ENCODE results near the gene ELFN2. TPM values are rescaled to one million over a fixed set of nuclear protein-coding genes. Genes with fewer than 3 reads are reported as not detected.

The ELFN2 gene
- total and polyA plus RNA-seq, 2 of the 13 experiments (the other 11 are each of a cell fraction or from before 2014, with no cell fraction given): 0.01 TPM; not detected in 1

DNA sequence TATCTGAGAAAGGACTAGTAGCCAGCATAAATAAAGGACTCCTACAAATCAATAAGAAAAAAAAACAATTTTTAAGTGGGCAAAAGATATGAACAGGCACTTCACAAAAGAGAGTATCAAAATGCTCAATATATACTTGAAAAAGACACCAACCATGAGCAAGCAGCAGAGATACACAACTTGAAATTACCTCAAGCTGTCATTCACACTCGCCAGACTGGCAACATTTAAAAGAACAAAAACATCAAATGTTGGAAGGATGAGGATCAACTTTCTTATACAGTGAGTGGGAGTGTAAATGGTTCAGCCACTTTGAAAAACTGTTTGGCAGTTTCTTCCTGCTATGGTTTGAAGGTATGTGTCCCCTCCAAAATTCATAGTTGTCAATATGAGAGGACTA is 23.9 kb upstream of the ELFN2 start:
- intact Hi-C loops (cut with micrococcal nuclease; ENCODE audit: unreplicated experiment) (no loop called here), in situ Hi-C loops (cut with HindIII; ENCODE audit: extremely low pct_ligation_motif_present, low pct_unique_long_range_greater_than_20kb) (no loop called here)
- POLR2A ChIA-PET: no interaction called here
- no peak overlapping the region for H3K9ac ChIP-seq (ENCODE audit: insufficient read depth, low read depth, low read length)
- no peak overlapping the region for H3K4me3 ChIP-seq (replicated peaks in 1 of 3; ENCODE audit: insufficient read depth in 1 of 3, low read depth in 2 of 3, low read length in 3 of 3)
- H3K9me3 ChIP-seq (ENCODE audit: low read length): no peaks in the 10 kb centered on the region
- peaks cover 23% of the 10 kb centered on the region for H3K4me1 ChIP-seq (ENCODE audit: insufficient read depth, low read length)
- H3K36me3 ChIP-seq (replicated peaks in 1 of 2; ENCODE audit: control insufficient read depth in 1 of 2, insufficient read depth in 2 of 2, low read length in 2 of 2): no peaks in the 10 kb centered on the region
- ATAC-seq: no peak
- no peaks in the 10 kb centered on the region for H4K20me1 ChIP-seq (ENCODE audit: insufficient read depth, low read length)
- no TSS peak for BruUV-seq (replicated peaks)
- 0% methylated on average over 1 of the region's 1 CpG for WGBS (ENCODE audit: low lambda C conversion rate)
- H2AFZ ChIP-seq (ENCODE audit: low read length): no peak overlapping the region
- no peak overlapping the region for H3K4me2 ChIP-seq (ENCODE audit: low read depth, low read length)
- DNase-seq (ENCODE audit: low spot score): no peak
- H3K27ac ChIP-seq (ENCODE audit: extremely low read length, insufficient read depth, low read length): no peak overlapping the region
- no peak for TF ChIP-seq ELF1 (CRISPR knock-in tag; IDR thresholded peaks at IDR 0.05)
- TF ChIP-seq DNMT3B (CRISPR knock-in tag; conservative IDR thresholded peaks at IDR 0.05): no peak
- TF ChIP-seq, protein P1, sequence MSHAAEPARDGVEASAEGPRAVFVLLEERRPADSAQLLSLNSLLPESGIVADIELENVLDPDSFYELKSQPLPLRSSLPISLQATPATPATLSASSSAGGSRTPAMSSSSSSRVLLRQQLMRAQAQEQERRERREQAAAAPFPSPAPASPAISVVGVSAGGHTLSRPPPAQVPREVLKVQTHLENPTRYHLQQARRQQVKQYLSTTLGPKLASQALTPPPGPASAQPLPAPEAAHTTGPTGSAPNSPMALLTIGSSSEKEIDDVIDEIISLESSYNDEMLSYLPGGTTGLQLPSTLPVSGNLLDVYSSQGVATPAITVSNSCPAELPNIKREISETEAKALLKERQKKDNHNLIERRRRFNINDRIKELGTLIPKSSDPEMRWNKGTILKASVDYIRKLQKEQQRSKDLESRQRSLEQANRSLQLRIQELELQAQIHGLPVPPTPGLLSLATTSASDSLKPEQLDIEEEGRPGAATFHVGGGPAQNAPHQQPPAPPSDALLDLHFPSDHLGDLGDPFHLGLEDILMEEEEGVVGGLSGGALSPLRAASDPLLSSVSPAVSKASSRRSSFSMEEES (CRISPR knock-in tag; IDR thresholded peaks at IDR 0.05): no peak
- no peak for TF ChIP-seq ZNF430 (CRISPR knock-in tag; IDR thresholded peaks at IDR 0.05)
- TF ChIP-seq ATF7 (IDR thresholded peaks at IDR 0.05): no peak
- TF ChIP-seq ATF7 (CRISPR knock-in tag; IDR thresholded peaks at IDR 0.05): no peak
- no peak for TF ChIP-seq ZNF230 (CRISPR knock-in tag; IDR thresholded peaks at IDR 0.05)
- no peak for TF ChIP-seq FOSL2 (CRISPR knock-in tag; IDR thresholded peaks at IDR 0.05)
- no peak for TF ChIP-seq ZNF7 (CRISPR knock-in tag; IDR thresholded peaks at IDR 0.05)
- no peak for TF ChIP-seq ZNF510 (CRISPR knock-in tag; IDR thresholded peaks at IDR 0.05; ENCODE audit: low read depth)
- TF ChIP-seq ZNF792 (CRISPR knock-in tag; IDR thresholded peaks at IDR 0.05): no peak
- TF ChIP-seq, protein P2, sequence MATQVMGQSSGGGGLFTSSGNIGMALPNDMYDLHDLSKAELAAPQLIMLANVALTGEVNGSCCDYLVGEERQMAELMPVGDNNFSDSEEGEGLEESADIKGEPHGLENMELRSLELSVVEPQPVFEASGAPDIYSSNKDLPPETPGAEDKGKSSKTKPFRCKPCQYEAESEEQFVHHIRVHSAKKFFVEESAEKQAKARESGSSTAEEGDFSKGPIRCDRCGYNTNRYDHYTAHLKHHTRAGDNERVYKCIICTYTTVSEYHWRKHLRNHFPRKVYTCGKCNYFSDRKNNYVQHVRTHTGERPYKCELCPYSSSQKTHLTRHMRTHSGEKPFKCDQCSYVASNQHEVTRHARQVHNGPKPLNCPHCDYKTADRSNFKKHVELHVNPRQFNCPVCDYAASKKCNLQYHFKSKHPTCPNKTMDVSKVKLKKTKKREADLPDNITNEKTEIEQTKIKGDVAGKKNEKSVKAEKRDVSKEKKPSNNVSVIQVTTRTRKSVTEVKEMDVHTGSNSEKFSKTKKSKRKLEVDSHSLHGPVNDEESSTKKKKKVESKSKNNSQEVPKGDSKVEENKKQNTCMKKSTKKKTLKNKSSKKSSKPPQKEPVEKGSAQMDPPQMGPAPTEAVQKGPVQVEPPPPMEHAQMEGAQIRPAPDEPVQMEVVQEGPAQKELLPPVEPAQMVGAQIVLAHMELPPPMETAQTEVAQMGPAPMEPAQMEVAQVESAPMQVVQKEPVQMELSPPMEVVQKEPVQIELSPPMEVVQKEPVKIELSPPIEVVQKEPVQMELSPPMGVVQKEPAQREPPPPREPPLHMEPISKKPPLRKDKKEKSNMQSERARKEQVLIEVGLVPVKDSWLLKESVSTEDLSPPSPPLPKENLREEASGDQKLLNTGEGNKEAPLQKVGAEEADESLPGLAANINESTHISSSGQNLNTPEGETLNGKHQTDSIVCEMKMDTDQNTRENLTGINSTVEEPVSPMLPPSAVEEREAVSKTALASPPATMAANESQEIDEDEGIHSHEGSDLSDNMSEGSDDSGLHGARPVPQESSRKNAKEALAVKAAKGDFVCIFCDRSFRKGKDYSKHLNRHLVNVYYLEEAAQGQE (IDR thresholded peaks at IDR 0.05; ENCODE audit: borderline replicate concordance in 1 of 2, low read depth in 1 of 2, low read length in 2 of 2): no peak
- TF ChIP-seq, protein P3, sequence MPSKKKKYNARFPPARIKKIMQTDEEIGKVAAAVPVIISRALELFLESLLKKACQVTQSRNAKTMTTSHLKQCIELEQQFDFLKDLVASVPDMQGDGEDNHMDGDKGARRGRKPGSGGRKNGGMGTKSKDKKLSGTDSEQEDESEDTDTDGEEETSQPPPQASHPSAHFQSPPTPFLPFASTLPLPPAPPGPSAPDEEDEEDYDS (CRISPR knock-in tag; IDR thresholded peaks at IDR 0.05): no peak
- TF ChIP-seq GFI1 (CRISPR knock-in tag; IDR thresholded peaks at IDR 0.05; ENCODE audit: borderline replicate concordance): no peak
- TF ChIP-seq, protein P4, sequence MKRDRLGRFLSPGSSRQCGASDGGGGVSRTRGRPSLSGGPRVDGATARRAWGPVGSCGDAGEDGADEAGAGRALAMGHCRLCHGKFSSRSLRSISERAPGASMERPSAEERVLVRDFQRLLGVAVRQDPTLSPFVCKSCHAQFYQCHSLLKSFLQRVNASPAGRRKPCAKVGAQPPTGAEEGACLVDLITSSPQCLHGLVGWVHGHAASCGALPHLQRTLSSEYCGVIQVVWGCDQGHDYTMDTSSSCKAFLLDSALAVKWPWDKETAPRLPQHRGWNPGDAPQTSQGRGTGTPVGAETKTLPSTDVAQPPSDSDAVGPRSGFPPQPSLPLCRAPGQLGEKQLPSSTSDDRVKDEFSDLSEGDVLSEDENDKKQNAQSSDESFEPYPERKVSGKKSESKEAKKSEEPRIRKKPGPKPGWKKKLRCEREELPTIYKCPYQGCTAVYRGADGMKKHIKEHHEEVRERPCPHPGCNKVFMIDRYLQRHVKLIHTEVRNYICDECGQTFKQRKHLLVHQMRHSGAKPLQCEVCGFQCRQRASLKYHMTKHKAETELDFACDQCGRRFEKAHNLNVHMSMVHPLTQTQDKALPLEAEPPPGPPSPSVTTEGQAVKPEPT (CRISPR knock-in tag; IDR thresholded peaks at IDR 0.05; ENCODE audit: low read depth): no peak
- peaks cover 0 to 15% of the 10 kb centered on the region in 2 experiments; a peak in 4 of 5 replicates for H3K27me3 ChIP-seq (ENCODE audit: control insufficient read depth in 1 of 2, insufficient read depth in 2 of 2, low read length in 2 of 2)
- CTCF ChIA-PET (ENCODE audit: low intra/inter-chr PET ratio, low total read pairs): no interaction called here
- no peak for FAIRE-seq
- no peaks in the 10 kb centered on the region for H3K79me2 ChIP-seq (ENCODE audit: insufficient read depth, low read length)

Data from HepG2 (cell line).